ENCODE data around the gene CASP1.

- TF ChIP-seq EZH2 (IDR thresholded peaks at IDR 0.05; ENCODE audit: insufficient read depth, low read length), result no peak
- TF ChIP-seq CTCF (IDR thresholded peaks at IDR 0.05; ENCODE audit: insufficient read depth, low read depth, low read length), result no peak
Observed at GRCh38 chr11:105005451-105005845, 29.5 kb downstream of the CASP1 start.
